ENCODE measurements around the gene XRCC5.

The XRCC5 gene

GRCh38 chr2:216108310-216108966 lies 710 bp upstream of the XRCC5 start:
- POLR2A ChIA-PET: interaction anchor here (0.7 to 2.1 kb wide), 2 partner anchors 33 to 263 kb away, joined by 3 to 5 read pairs; no protein-coding TSS in a partner anchor
- H3K4me3 ChIP-seq (ENCODE audit: low read depth, low read length): peak overlapping the region; percentile 58
- TF ChIP-seq CTCF (IDR thresholded peaks at IDR 0.05; ENCODE audit: insufficient read depth, low read length, missing control alignments): no peak
- no peak for DNase-seq (ENCODE audit: low read depth, low spot score)
- CTCF ChIA-PET: interaction anchor here (1.0 to 7.3 kb wide), 5 partner anchors 9 to 161 kb away, joined by 3 to 64 read pairs (median 19); no protein-coding TSS in a partner anchor

- TF ChIP-seq CTCF (IDR thresholded peaks at IDR 0.05; ENCODE audit: insufficient read depth, low read length, missing control alignments): peak; percentile 3
- peak overlapping the region; percentile 94 for H3K4me3 ChIP-seq (ENCODE audit: low read depth, low read length)
- ChIA-PET POLR2A (interaction anchor here (0.7 to 2.1 kb wide), 2 partner anchors 18 to 31 kb away, joined by 5 read pairs; no protein-coding TSS in a partner anchor), CTCF (interaction anchor here (0.6 to 7.3 kb wide), 29 partner anchors 10 to 694 kb away, joined by 3 to 64 read pairs (median 4); no protein-coding TSS in a partner anchor)
- DNase-seq (ENCODE audit: low read depth, low spot score): no peak
Observed at GRCh38 chr2:216109962-216110614, 940 bp downstream of the XRCC5 start.

GRCh38 chr2:216110620-216111019 lies 1.5 kb downstream of the XRCC5 start:
- ChIA-PET POLR2A (interaction anchor here (2.1 kb wide), 1 partner anchor 30 kb away, joined by 5 read pairs; no protein-coding TSS in a partner anchor), CTCF (interaction anchor here (0.6 to 7.3 kb wide), 21 partner anchors 9 to 556 kb away, joined by 3 to 64 read pairs (median 4); partner anchors contain the start of gene SMARCAL1)
- DNase-seq (ENCODE audit: low read depth, low spot score): no peak
- peak overlapping the region; percentile 94 for H3K4me3 ChIP-seq (ENCODE audit: low read depth, low read length)
- TF ChIP-seq CTCF (IDR thresholded peaks at IDR 0.05; ENCODE audit: insufficient read depth, low read length, missing control alignments): no peak

- POLR2A ChIA-PET: no interaction called here
- CTCF ChIA-PET: interaction anchor here (0.9 to 7.3 kb wide), 11 partner anchors 14 to 556 kb away, joined by 3 to 64 read pairs (median 10); partner anchors contain the start of gene SMARCAL1
- no peak for TF ChIP-seq CTCF (IDR thresholded peaks at IDR 0.05; ENCODE audit: insufficient read depth, low read length, missing control alignments)
- no peak for DNase-seq (ENCODE audit: low read depth, low spot score)
- H3K4me3 ChIP-seq (ENCODE audit: low read depth, low read length): no peak overlapping the region
Observed at GRCh38 chr2:216111122-216111521, 2.0 kb downstream of the XRCC5 start.

GRCh38 chr2:216112926-216113325 lies 3.8 kb downstream of the XRCC5 start:
- DNase-seq (ENCODE audit: low read depth, low spot score): no peak
- ChIA-PET POLR2A (no interaction called here), CTCF (interaction anchor here (0.7 to 7.3 kb wide), 10 partner anchors 12 to 554 kb away, joined by 3 to 64 read pairs (median 4); no protein-coding TSS in a partner anchor)
- H3K4me3 ChIP-seq (ENCODE audit: low read depth, low read length): no peak overlapping the region
- TF ChIP-seq CTCF (IDR thresholded peaks at IDR 0.05; ENCODE audit: insufficient read depth, low read length, missing control alignments): no peak

GRCh38 chr2:216113572-216113971 lies 4.4 kb downstream of the XRCC5 start:
- DNase-seq (ENCODE audit: low read depth, low spot score): no peak
- CTCF ChIA-PET: interaction anchor here (1.1 to 7.3 kb wide), 18 partner anchors 12 to 404 kb away, joined by 3 to 64 read pairs (median 4); no protein-coding TSS in a partner anchor
- TF ChIP-seq CTCF (IDR thresholded peaks at IDR 0.05; ENCODE audit: insufficient read depth, low read length, missing control alignments): no peak
- no peak overlapping the region for H3K4me3 ChIP-seq (ENCODE audit: low read depth, low read length)
- POLR2A ChIA-PET: no interaction called here
